ENCODE results near the gene ACIN1.
A peak's percentile ranks its signal among the peaks of the same experiment; 100 is the strongest.
"Not testable (repeated sequence)": the region's sequence is repeated elsewhere in the genome, so short reads cannot be mapped to it uniquely, and the experiment has no call there.

Gene ACIN1

GRCh38 chr14:23122086-23122485 is 27.1 kb upstream of the ACIN1 start:
- no peak for DNase-seq (ENCODE audit: low read depth in 2 of 2)

- no peak for DNase-seq (ENCODE audit: low read depth in 2 of 2)
Measured at GRCh38 chr14:23121361-23121771, 26.4 kb upstream of the ACIN1 start.

GRCh38 chr14:23120541-23121251 is 25.8 kb upstream of the ACIN1 start:
- DNase-seq (ENCODE audit: low read depth in 2 of 2), result peak; percentile 51 to 52

- DNase-seq (ENCODE audit: low read depth in 2 of 2), result no peak
Measured at GRCh38 chr14:23119363-23120327, 24.7 kb upstream of the ACIN1 start.

- DNase-seq (ENCODE audit: low read depth in 2 of 2), result no peak
Measured at GRCh38 chr14:23118506-23119362, 23.8 kb upstream of the ACIN1 start, which contains the start of gene CEBPE. Gene CEBPE (minus strand): TSS chr14:23119255. CDS start chr14:23119091, 164 bp downstream.

GRCh38 chr14:23117371-23118020 is 22.6 kb upstream of the ACIN1 start:
- DNase-seq (ENCODE audit: low read depth in 2 of 2), result no peak

- no peak for DNase-seq (ENCODE audit: low read depth in 2 of 2)
Measured at GRCh38 chr14:23115918-23116317, 21.0 kb upstream of the ACIN1 start.

- DNase-seq (ENCODE audit: low read depth in 2 of 2), result no peak
Measured at GRCh38 chr14:23115039-23115731, 20.2 kb upstream of the ACIN1 start.

- DNase-seq (ENCODE audit: low read depth in 2 of 2), result no peak
Measured at GRCh38 chr14:23114669-23115038, 19.7 kb upstream of the ACIN1 start.

- no peak for DNase-seq (ENCODE audit: low read depth in 2 of 2)
Measured at GRCh38 chr14:23114120-23114458, 19.2 kb upstream of the ACIN1 start.

GRCh38 chr14:23113431-23114119 is 18.6 kb upstream of the ACIN1 start:
- no peak for DNase-seq (ENCODE audit: low read depth in 2 of 2)

GRCh38 chr14:23112359-23113178 is 17.6 kb upstream of the ACIN1 start:
- DNase-seq (ENCODE audit: low read depth in 2 of 2), result no peak

- no peak for DNase-seq (ENCODE audit: low read depth in 2 of 2)
Measured at GRCh38 chr14:23110579-23111365, 15.8 kb upstream of the ACIN1 start.

- no peak for DNase-seq (ENCODE audit: low read depth in 2 of 2)
Measured at GRCh38 chr14:23109769-23110168, 14.8 kb upstream of the ACIN1 start.

- not testable (repeated sequence) for DNase-seq (ENCODE audit: low read depth in 2 of 2)
Measured at GRCh38 chr14:23108169-23108568, 13.2 kb upstream of the ACIN1 start.

- not testable (repeated sequence) for DNase-seq (ENCODE audit: low read depth in 2 of 2)
Measured at GRCh38 chr14:23107620-23108019, 12.7 kb upstream of the ACIN1 start.

- DNase-seq (ENCODE audit: low read depth in 2 of 2), result no peak
Measured at GRCh38 chr14:23106747-23107045, 11.8 kb upstream of the ACIN1 start.

GRCh38 chr14:23105348-23105824 is 10.4 kb upstream of the ACIN1 start:
- no peak for DNase-seq (ENCODE audit: low read depth in 2 of 2)
